Aortic smooth muscle cell (primary cell): ENCODE measurements around the gene OR4S1. TPM values are rescaled to one million over a fixed set of nuclear protein-coding genes. Genes with fewer than 3 reads are reported as not detected.

Experiments used
- total RNA-seq: library from RNA; depleted of rRNA; stranded (reverse); fragments of >200 nt; gene quantifications from 2 replicates; pipeline ENCODE4 v1.2.3, GENCODE V29; 2014

The OR4S1 gene
- not detected in 2 replicates for total RNA-seq

GRCh38 chr11:48305923-48306322 is at the start of gene OR4S1:
OR4S1 (plus strand) TSS chr11:48306223; CDS start chr11:48306223, 0 bp downstream.

GRCh38 chr11:48263423-48263911 is 42.6 kb upstream of the OR4S1 start, which contains the start of gene OR4X1:
OR4X1 (plus strand) TSS chr11:48263861; CDS start chr11:48263861, 0 bp downstream.

GRCh38 chr11:48324620-48325019 is 18.6 kb downstream of the OR4S1 start, which contains the start of gene OR4C3:
OR4C3 (plus strand) TSS chr11:48324920; CDS start chr11:48325022, 102 bp downstream.

Other genes with a start within 250 kb of the OR4S1 start
- gene OR4B1, start 89.4 kb upstream of the OR4S1 start, total RNA-seq, result not detected in 2 replicates
- not detected in 2 replicates for gene OR4X2, start 61.1 kb upstream of the OR4S1 start, total RNA-seq
- not detected in 2 replicates for gene OR4X1, start 42.4 kb upstream of the OR4S1 start, total RNA-seq
- gene OR4C3, start 18.7 kb downstream of the OR4S1 start, total RNA-seq, result not detected in 2 replicates
- gene OR4C5, start 60.2 kb downstream of the OR4S1 start, total RNA-seq, result not detected in 2 replicates
- not detected in 2 replicates for gene OR4A47, start 182.6 kb downstream of the OR4S1 start, total RNA-seq